ENCODE data around the gene OLIG1. TPM values are rescaled to one million over a fixed set of nuclear protein-coding genes. Genes with fewer than 3 reads are reported as not detected.
A peak's percentile ranks its signal among the peaks of the same experiment; 100 is the strongest.

Gene OLIG1
- total and polyA plus RNA-seq, 2 of the 8 experiments (the other 6 are each of a cell fraction or from before 2014, with no cell fraction given): 0.65 to 1.2 TPM

DNA sequence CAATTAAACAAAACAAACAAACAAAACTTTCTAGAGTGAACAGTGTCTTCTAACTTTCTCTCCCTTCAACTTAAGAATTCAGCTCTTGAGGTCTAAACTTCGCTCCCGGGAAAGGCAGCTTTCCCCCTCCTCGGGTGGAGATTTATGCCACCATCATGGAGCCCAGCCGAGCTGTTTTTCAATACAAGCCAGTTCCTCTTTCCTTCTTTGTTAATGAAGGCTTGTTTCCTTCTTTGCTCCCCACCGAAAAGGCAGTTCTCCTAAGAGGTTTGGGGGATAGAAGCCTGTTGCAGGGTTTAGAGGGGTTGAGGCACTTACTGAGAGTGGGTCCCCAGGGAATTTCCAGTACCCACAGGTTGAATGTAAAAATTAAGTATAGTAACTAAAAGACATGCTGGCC is 26.5 kb downstream of the OLIG1 start:
- no peak overlapping the region for H4K5ac ChIP-seq (ENCODE audit: insufficient read length, low read depth, low read length)
- no peaks in the 10 kb centered on the region for H3K79me1 ChIP-seq (ENCODE audit: low read depth, low read length)
- no peaks in the 10 kb centered on the region for H4K20me1 ChIP-seq (replicated peaks in 1 of 2; ENCODE audit: control insufficient read depth in 1 of 2, insufficient read depth in 2 of 2, low read length in 2 of 2)
- no peak overlapping the region for H4K91ac ChIP-seq (replicated peaks; ENCODE audit: insufficient read length, low read length)
- no peak overlapping the region for H2BK5ac ChIP-seq (ENCODE audit: low read depth, low read length)
- CTCF ChIA-PET (ENCODE audit: partially characterized antibody): interaction anchor here (0.8 to 2.7 kb wide), 6 partner anchors 9 to 147 kb away, joined by 3 to 10 read pairs (median 3); no protein-coding TSS in a partner anchor
- H3K56ac ChIP-seq (replicated peaks; ENCODE audit: insufficient read length, low read depth, low read length): no peak overlapping the region
- FAIRE-seq (no peak), DNase-seq (ENCODE audit: low read depth in 1 of 2, low spot score in 2 of 2) (no peak)
- no peak overlapping the region for H2BK120ac ChIP-seq (replicated peaks; ENCODE audit: low read depth, low read length)
- H2BK20ac ChIP-seq (ENCODE audit: low read length): no peak overlapping the region
- H3K23me2 ChIP-seq (ENCODE audit: low read depth, low read length): no peaks in the 10 kb centered on the region
- no peak overlapping the region for H3K4me3 ChIP-seq (ENCODE audit: extremely low read depth in 1 of 4, insufficient read depth in 2 of 4, low read depth in 3 of 4, low read length in 4 of 4)
- H2AFZ ChIP-seq (ENCODE audit: low read length): peak overlapping the region; percentile 34; the same call in 1 of the 2 replicates
- H3K27ac ChIP-seq (ENCODE audit: low read depth, low read length): no peak overlapping the region
- no peak for TF ChIP-seq JUND (IDR thresholded peaks at IDR 0.05; ENCODE audit: low read length)
- TF ChIP-seq RXRA (IDR thresholded peaks at IDR 0.05; ENCODE audit: insufficient read depth, low read depth, low read length): no peak
- TF ChIP-seq MAFK (IDR thresholded peaks at IDR 0.05; ENCODE audit: low read depth, low read length): no peak
- no peak for TF ChIP-seq BACH1 (IDR thresholded peaks at IDR 0.05; ENCODE audit: low read length)
- TF ChIP-seq TEAD4 (IDR thresholded peaks at IDR 0.05; ENCODE audit: low read depth, low read length): no peak
- TF ChIP-seq SRF (IDR thresholded peaks at IDR 0.05; ENCODE audit: low read depth, low read length): no peak
- TF ChIP-seq PHF8 (conservative IDR thresholded peaks at IDR 0.05; ENCODE audit: low read depth, low read length): no peak
- TF ChIP-seq RNF2 (IDR thresholded peaks at IDR 0.05; ENCODE audit: borderline replicate concordance, low read depth, low read length, missing control alignments, poor library complexity, severe bottlenecking): no peak
- H3K14ac ChIP-seq (ENCODE audit: insufficient read length): no peak overlapping the region
- H3K9me3 ChIP-seq (ENCODE audit: insufficient read depth in 2 of 2, low read depth in 1 of 2, low read length in 1 of 2): no peaks in the 10 kb centered on the region
- H3K18ac ChIP-seq (ENCODE audit: extremely low read depth, low read length): no peak overlapping the region
- H3K36me3 ChIP-seq (ENCODE audit: control insufficient read depth in 2 of 4, insufficient read depth in 4 of 4, low read length in 3 of 4): no peaks in the 10 kb centered on the region
- no peak overlapping the region for H3K4me2 ChIP-seq (ENCODE audit: insufficient read depth in 1 of 2, low read depth in 2 of 2, low read length in 2 of 2)
- H3K9ac ChIP-seq (replicated peaks in 1 of 4; ENCODE audit: extremely low read depth in 1 of 4, low read depth in 3 of 4, low read length in 3 of 4): no peak overlapping the region
- no peaks in the 10 kb centered on the region for H3K79me2 ChIP-seq (ENCODE audit: control insufficient read depth in 1 of 2, insufficient read depth in 2 of 2, low read length in 2 of 2)
- WGBS, 2 experiments (ENCODE audit: extremely low coverage in 1 of 2, insufficient coverage in 1 of 2, insufficient read length in 1 of 2, insufficient replicate concordance in 2 of 2, low coverage in 1 of 2, low lambda C conversion rate in 2 of 2, missing lambda C conversion rate in 1 of 2): 66% methylated on average over 5 of the region's 5 CpGs; no CpG with 5 or more reads in 1 of the 2 experiments
- POLR2A ChIA-PET (ENCODE audit: partially characterized antibody): no interaction called here
- no peak overlapping the region for H4K8ac ChIP-seq (ENCODE audit: extremely low read depth, insufficient read depth, low read length)
- H3K23ac ChIP-seq (ENCODE audit: insufficient read length): no peak overlapping the region
- H3K27me3 ChIP-seq (replicated peaks in 1 of 4; ENCODE audit: control insufficient read depth in 3 of 4, extremely low read depth in 1 of 4, insufficient read depth in 3 of 4, low read length in 3 of 4): no peaks in the 10 kb centered on the region
- no peak overlapping the region for H2BK15ac ChIP-seq (ENCODE audit: low read length)
- H2BK12ac ChIP-seq (ENCODE audit: low read depth, low read length): no peak overlapping the region
- peaks cover 3 to 9% (median 3%) of the 10 kb centered on the region in 4 experiments; a peak in 4 of 7 replicates for H3K4me1 ChIP-seq (replicated peaks in 1 of 4; ENCODE audit: control insufficient read depth in 3 of 4, insufficient read depth in 4 of 4, low read length in 3 of 4)
- H3K4ac ChIP-seq (replicated peaks; ENCODE audit: insufficient read length, low read depth, low read length): no peak overlapping the region
- no peak overlapping the region for H2AK5ac ChIP-seq (ENCODE audit: low read depth, low read length)

Measured in H1 (cell line).